Kidney (tissue), 14 donors: ENCODE data around the gene STK32B. TPM values are rescaled to one million over a fixed set of nuclear protein-coding genes. Genes with fewer than 3 reads are reported as not detected.

ENCODE experiments used
- DNase-seq, 5 donors: peaks; one replicate each; pipeline ENCODE4 v3.0.0-alpha.2; 2013 to 2020
- FAIRE-seq: peaks from 2 replicates; lab custom pipeline; 2012; peaks lifted over from hg19 to GRCh38; lab: Jason Lieb, UNC
- H3K27ac ChIP-seq, 2 donors: one replicate each; pipeline ENCODE4 v1.7.0; 2013; ENCODE audit warnings: low read depth in 2 of 2, low read length in 2 of 2, inconsistent platforms in 1 of 2
- H3K27me3 ChIP-seq: one replicate; pipeline ENCODE4 v1.7.1; 2013; ENCODE audit warnings: low read length, inconsistent platforms; ENCODE audit not compliant: control insufficient read depth, insufficient read depth
- H3K36me3 ChIP-seq, 3 donors: one replicate each; pipeline versions ENCODE4 v1.7.0 to v1.7.1; 2013; ENCODE audit warnings: low read length in 3 of 3, control low read depth in 1 of 3, inconsistent platforms in 1 of 3; ENCODE audit not compliant: insufficient read depth in 3 of 3, control insufficient read depth in 2 of 3
- H3K4me1 ChIP-seq, 3 donors: one replicate each; pipeline versions ENCODE4 v1.7.0 to v1.7.1; 2013; ENCODE audit warnings: low read length in 3 of 3, inconsistent platforms in 1 of 3, low read depth in 1 of 3; ENCODE audit not compliant: control insufficient read depth in 2 of 3, insufficient read depth in 2 of 3
- H3K4me3 ChIP-seq, 3 donors: one replicate each; pipeline versions ENCODE4 v1.7.0 to v1.8.1; 2013; ENCODE audit warnings: low read length in 3 of 3, control low read depth in 1 of 3, inconsistent platforms in 1 of 3
- H3K9ac ChIP-seq, 3 donors: one replicate each; pipeline versions ENCODE4 v1.7.0 to v1.7.1; 2013; ENCODE audit warnings: low read length in 3 of 3, control low read depth in 1 of 3, inconsistent platforms in 1 of 3
- H3K9me3 ChIP-seq, 3 donors: one replicate each; pipeline versions ENCODE4 v1.7.0 to v1.7.1; 2013; ENCODE audit warnings: low read length in 3 of 3, control low read depth in 1 of 3, inconsistent platforms in 1 of 3; ENCODE audit not compliant: control insufficient read depth in 2 of 3, insufficient read depth in 1 of 3
- CTCF ChIP-seq: IDR thresholded peaks from 3 replicates; pipeline ENCODE4 v1.5.1; 2012; ENCODE audit warnings: mild to moderate bottlenecking, moderate library complexity, borderline replicate concordance; ENCODE audit not compliant: insufficient read depth; ENCODE audit errors: extremely low read depth
- intact Hi-C: fragments of 100-400 bp; cut with DNase I; formaldehyde crosslinking; loops from one replicate; pipeline ENCODE4 v1.11.1; 2022
- polyA plus RNA-seq: library from polyadenylated mRNA; stranded (reverse); fragments of 350-450 nt; fragmentation: Illumina TruSeq; extraction: RNeasy Lipid Tissue Mini Kit (QIAGEN cat#74804); gene quantifications from one replicate; pipeline ENCODE4 v1.2.3, GENCODE V29; 2014; ENCODE audit warnings: low read depth, low replicate concordance; ENCODE audit not compliant: insufficient read depth
- total RNA-seq: library from RNA; stranded (reverse); fragmentation: NEBNext Ultra II Directional; extraction: Animal tissue kit (Norgen Biotek cat#: 25700); gene quantifications from one replicate; pipeline ENCODE4 v1.2.1, GENCODE V29; 2021
- donor health status: control.
- donor health status: control.
- donor health status: control.
- donor health status: control.
- donor health status: control.
- donor health status: DM: yes; HTN: yes; CAD: no.
- donor health status: Normal renal cell carcinoma (clear cell type).

STK32B gene
- total and polyA plus RNA-seq, 2 donors from 2014 or later, result 18.1 to 18.2 TPM

GRCh38 chr4:5399124-5399523, 347.8 kb downstream of the STK32B start:
- H3K9ac ChIP-seq, result no peak overlapping the region
- no peaks in the 10 kb centered on the region for H3K27me3 ChIP-seq
- TF ChIP-seq CTCF, result no peak
- intact Hi-C loops, result no loop called here
- FAIRE-seq (no peak), DNase-seq (no peak)
- H3K9me3 ChIP-seq, result peaks cover 0 to 7% (median 0%) of the 10 kb centered on the region in 3 donors
- H3K4me1 ChIP-seq, result no peaks in the 10 kb centered on the region
- H3K36me3 ChIP-seq, result no peaks in the 10 kb centered on the region
- H3K4me3 ChIP-seq, result no peak overlapping the region
- no peak overlapping the region for H3K27ac ChIP-seq

DNA sequence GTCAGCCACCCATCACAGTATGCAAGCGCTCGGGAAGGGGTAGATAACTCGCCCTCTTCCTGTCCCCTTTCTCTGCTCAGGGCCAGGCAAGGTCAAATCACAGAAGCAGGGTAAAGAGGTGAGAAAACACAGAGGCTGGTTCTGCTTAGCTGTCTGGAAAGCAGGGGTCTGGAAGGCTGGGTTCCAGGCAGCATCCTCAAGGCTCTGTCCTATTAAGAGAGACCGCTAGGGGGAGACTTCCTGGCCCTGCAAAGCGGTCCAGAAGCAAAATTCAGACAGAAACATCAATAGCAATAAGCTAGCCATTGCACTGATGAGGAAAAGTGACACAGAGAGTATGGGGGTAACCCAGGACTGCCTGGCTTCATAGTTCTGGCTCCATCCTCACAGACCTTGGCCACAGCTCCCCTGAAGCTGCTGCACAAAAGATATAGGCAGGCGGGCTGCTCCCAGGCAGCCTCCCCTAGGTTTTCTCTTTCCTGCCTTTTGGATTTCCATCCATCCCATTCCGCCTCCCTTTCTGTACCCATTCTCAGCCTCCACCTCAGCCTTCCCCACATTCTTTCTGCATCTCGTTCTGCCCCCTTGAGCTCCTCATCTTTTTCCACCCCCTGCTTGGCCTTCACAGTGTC, 348.6 kb downstream of the STK32B start:
- peak in 3 of 5 donors; percentile 22 to 57 (median 31) for DNase-seq
- Histone ChIP-seq H3K27me3 (no peaks in the 10 kb centered on the region), H3K36me3 (no peaks in the 10 kb centered on the region), H3K4me1 (no peaks in the 10 kb centered on the region), H3K27ac (no peak overlapping the region), H3K9me3 (peaks cover 0 to 7% (median 0%) of the 10 kb centered on the region in 3 donors), H3K9ac (no peak overlapping the region), H3K4me3 (no peak overlapping the region)
- FAIRE-seq, result no peak
- TF ChIP-seq CTCF, result peak; percentile 29
- intact Hi-C loops, result no loop called here

DNA sequence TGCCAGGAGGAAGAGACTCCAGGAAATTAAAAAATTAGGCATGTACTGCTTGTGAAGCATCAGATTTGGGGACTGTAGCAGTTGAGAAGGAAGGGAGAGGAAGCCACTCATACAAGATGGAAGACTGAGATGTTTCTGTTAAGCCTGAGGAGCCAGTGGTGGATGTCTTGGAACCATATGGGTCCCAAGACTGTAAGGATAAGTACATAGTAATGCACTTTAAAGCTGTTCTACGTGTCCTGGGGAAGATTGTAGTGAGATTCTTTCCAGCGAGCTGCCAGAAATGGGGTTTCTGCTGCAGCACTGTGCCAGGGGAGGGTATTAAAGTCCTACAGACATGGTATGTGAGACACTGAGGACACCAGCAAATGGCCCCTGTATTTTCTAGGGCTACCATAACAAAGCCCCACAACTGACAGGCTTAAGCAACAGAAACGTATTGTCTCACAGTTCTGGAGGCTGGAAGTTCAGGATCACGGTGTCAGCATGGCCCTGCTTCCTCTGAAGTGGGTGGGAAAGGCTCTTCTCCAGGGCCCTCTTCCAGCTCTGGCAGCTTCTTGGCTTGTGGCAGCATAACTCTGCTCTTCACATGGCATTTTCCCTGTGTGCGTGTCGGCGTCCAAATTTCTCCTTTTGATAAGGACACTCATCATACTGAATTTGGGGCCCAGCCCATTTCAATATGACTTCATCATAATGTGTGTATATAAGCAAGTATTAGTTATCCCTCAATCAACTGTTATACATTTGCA, 352.6 kb downstream of the STK32B start:
- intact Hi-C loops, result no loop called here
- Histone ChIP-seq H3K9ac (no peak overlapping the region), H3K27ac (no peak overlapping the region), H3K27me3 (no peaks in the 10 kb centered on the region), H3K4me1 (no peaks in the 10 kb centered on the region), H3K9me3 (peaks cover 0 to 11% (median 0%) of the 10 kb centered on the region in 3 donors), H3K36me3 (no peaks in the 10 kb centered on the region), H3K4me3 (no peak overlapping the region)
- no peak for TF ChIP-seq CTCF
- DNase-seq (no peak), FAIRE-seq (no peak)
